Stimulated activated CD4-positive, alpha-beta T cell treated with anti-CD3 and anti-CD28 coated beads, Interleukin-12 subunit alpha, Interleukin-12 subunit beta, amount 100 ng/mL, for 24 hours (primary cell): ENCODE results near the gene ZNF469.
A peak's percentile ranks its signal among the peaks of the same experiment; 100 is the strongest.

ENCODE experiments used
- DNase-seq, 2 experiments: peaks; one replicate each; pipeline ENCODE4 v3.0.0-alpha.2; 2020; ENCODE audit warnings: low read depth in 2 of 2

ZNF469 gene

DNA sequence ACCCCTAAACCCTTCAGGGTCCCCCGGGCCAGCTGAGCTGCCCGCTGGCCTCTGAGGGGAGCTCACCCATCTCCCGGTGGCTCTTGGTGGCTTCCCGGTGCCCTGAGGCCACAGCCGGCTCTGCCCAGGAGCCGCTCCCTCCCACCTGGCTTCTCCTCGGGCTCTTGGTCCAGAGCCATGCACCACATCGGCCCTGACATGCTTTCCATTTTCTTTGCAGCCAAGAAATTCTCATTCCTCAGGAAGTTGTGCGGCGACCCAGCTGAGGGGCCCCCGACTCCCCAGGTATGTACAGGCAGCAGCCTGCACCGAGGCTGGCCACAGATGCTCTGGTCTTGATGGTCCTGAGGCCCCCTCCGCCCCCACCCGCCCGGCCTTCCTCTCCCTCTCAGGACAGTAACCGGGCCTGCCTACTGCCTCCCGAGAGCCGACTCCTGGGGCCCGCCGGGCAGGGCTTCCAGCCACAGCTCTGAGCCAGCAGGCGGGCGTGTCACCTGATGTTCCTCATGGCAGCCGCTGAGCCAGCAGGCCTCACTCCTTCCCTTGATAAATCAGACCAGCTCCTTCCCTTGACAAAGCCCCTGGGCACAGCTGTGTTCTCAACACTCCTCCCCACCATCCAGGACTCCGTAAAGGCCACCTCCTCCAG is 42.0 kb downstream of the ZNF469 start:
- no peak for DNase-seq

- DNase-seq = no peak
Measured at GRCh38 chr16:88426018-88426417, 43.3 kb downstream of the ZNF469 start.

- DNase-seq = no peak
Measured at GRCh38 chr16:88427376-88427775, 44.6 kb downstream of the ZNF469 start.

GRCh38 chr16:88428156-88428555 is 45.4 kb downstream of the ZNF469 start:
- no peak for DNase-seq

- no peak for DNase-seq
Measured at GRCh38 chr16:88428616-88429386, 46.0 kb downstream of the ZNF469 start.

DNA sequence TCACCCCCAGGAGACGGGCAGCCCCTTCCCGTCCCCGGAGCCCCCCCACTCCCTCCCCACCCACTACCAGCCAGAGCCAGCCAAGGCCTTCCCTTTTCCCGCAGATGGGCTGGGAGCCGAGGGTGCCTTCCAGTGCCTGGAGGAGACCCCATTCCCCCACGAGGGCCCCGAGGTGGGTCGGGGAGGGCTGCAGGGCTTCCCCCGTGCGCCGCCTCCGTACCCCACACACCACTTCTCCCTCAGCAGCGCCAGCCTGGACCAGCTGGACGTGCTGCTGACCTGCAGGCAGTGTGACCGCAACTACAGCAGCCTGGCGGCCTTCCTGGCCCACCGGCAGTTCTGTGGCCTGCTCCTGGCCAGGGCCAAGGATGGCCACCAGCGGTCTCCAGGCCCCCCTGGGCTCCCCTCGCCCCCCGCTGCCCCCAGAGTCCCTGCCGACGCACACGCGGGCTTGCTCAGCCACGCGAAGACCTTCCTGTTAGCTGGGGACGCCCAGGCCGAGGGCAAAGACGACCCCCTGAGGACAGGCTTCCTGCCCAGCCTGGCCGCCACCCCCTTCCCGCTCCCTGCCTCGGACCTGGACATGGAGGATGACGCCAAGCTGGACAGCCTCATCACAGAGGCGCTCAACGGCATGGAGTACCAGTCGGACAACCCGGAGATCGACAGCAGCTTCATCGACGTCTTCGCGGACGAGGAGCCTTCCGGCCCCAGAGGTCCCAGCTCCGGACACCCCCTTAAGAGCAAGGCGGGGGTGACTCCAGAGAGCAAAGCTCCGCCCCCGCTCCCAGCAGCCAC is 46.8 kb downstream of the ZNF469 start:
- no peak for DNase-seq

DNA sequence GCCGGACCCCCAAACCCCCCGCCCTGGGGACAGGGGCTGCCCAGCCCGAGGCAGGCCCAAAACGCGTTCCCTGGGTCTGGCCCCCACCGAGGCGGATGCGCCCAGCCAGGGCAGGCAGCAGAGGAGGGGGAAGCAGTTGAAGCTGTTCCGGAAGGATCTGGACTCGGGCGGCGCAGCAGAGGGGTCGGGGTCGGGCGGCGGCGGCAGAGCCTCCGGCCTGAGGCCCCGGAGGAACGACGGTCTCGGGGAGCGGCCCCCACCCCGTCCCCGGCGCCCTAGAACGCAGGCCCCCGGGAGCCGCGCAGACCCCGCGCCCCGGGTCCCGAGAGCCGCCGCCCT is 47.4 kb downstream of the ZNF469 start:
- DNase-seq = no peak

GRCh38 chr16:88430524-88431446 is 48.0 kb downstream of the ZNF469 start:
- peak in 1 of 2 experiments; percentile 23 for DNase-seq

GRCh38 chr16:88431651-88432050 is 48.9 kb downstream of the ZNF469 start:
- DNase-seq = no peak

DNA sequence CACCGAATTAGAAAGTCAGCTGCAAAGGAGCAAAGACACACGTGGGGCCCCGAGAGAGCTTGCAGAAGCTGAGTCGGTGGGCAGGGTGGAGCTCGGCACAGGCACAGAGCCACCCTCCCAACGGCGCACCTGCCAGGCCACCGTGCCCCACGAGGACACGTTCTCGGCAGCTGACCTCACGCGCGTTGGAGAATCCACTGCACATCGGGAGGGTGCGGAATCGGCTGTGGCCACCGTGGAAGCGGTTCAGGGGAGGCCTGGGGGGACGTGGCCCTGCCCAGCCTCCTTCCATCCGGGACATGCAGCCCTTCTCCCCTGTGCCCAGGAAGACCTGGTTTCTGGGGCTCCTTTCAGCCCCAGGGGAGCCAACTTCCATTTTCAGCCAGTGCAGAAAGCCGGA is 49.4 kb downstream of the ZNF469 start:
- DNase-seq = no peak
